ENCODE results near the gene PGGT1B. TPM values are rescaled to one million over a fixed set of nuclear protein-coding genes. Genes with fewer than 3 reads are reported as not detected.

PGGT1B gene
- polyA plus RNA-seq, 1 of the 3 experiments (the other 2 are of a cell fraction): 0.69 TPM

DNA sequence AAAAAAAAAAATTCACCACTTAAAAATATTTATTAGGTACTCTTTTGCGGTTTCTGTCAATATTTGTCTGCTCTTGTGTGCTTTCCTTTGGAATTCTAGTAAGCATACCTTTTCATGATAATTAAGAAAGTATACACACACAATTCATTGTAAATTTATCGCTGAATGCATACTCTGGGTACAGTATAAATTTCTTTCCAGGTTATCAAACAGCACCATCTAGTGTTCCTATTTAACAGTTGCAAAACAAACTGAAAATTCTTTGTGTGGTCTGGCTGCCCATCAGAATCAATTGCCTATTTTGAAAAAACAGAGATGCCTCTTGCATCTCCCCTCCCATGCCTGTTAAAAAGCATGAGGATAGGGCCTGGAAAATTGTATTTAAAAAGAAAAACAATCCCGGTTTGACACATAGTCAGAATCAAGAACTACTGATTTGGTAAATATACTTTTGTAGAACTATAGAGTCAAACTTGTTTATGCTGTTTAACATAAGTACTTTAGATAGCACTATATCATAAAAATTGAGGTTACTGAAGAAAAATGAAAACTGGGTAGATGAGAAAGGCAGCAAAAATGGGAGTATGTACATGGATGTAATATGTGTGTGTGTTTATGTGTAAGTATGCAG, 16.2 kb downstream of the PGGT1B start:
- peak; percentile 42 for DNase-seq
- Histone ChIP-seq H3F3A (replicated peaks; ENCODE audit: insufficient read depth) (peaks cover 11% of the 10 kb centered on the region), H2AFZ (ENCODE audit: low read depth) (no peak overlapping the region), H3K4me2 (no peak overlapping the region), H3K4me1 (ENCODE audit: control insufficient read depth in 1 of 2, insufficient read depth in 2 of 2, low read depth in 1 of 2, low read length in 1 of 2) (peaks cover 0 to 3% of the 10 kb centered on the region in 2 experiments; a peak in 1 of 4 replicates), H3K36me3 (replicated peaks in 1 of 2; ENCODE audit: control insufficient read depth in 1 of 2, insufficient read depth in 2 of 2, low read length in 1 of 2) (peaks cover 4 to 14% of the 10 kb centered on the region in 2 experiments), H3K27me3 (ENCODE audit: insufficient read depth) (no peaks in the 10 kb centered on the region), H4K20me1 (ENCODE audit: insufficient read depth) (peaks cover 23% of the 10 kb centered on the region), H3K9me2 (no peaks in the 10 kb centered on the region), H3K27ac (ENCODE audit: low read depth in 2 of 2, low read length in 1 of 2) (no peak overlapping the region; a peak in 1 of 4 replicates), H3K9me3 (no peaks in the 10 kb centered on the region), H3K9ac (no peak overlapping the region), H3K79me2 (ENCODE audit: insufficient read depth) (peaks cover 59% of the 10 kb centered on the region), H3K4me3 (ENCODE audit: low read depth in 2 of 2, low read length in 1 of 2) (peak overlapping the region in 1 of 2 experiments; percentile 23; a peak in 1 of 4 replicates)
- POLR2A ChIA-PET: no interaction called here
- CTCF ChIA-PET: interaction anchor here (0.6 to 3.4 kb wide), 13 partner anchors 8 to 165 kb away, joined by 3 to 30 read pairs (median 5); no protein-coding TSS in a partner anchor
- no peak for TF ChIP-seq RXRA (IDR thresholded peaks at IDR 0.05; ENCODE audit: borderline replicate concordance, low read depth)
- 0 out of 2 replicates have a peak, but pooled peaks have one; percentile 19 for TF ChIP-seq MXI1 (IDR thresholded peaks at IDR 0.05; ENCODE audit: low read depth, low read length)
- peak; percentile 89 for TF ChIP-seq RAD21 (IDR thresholded peaks at IDR 0.05; ENCODE audit: low read length)
- TF ChIP-seq, protein P1, sequence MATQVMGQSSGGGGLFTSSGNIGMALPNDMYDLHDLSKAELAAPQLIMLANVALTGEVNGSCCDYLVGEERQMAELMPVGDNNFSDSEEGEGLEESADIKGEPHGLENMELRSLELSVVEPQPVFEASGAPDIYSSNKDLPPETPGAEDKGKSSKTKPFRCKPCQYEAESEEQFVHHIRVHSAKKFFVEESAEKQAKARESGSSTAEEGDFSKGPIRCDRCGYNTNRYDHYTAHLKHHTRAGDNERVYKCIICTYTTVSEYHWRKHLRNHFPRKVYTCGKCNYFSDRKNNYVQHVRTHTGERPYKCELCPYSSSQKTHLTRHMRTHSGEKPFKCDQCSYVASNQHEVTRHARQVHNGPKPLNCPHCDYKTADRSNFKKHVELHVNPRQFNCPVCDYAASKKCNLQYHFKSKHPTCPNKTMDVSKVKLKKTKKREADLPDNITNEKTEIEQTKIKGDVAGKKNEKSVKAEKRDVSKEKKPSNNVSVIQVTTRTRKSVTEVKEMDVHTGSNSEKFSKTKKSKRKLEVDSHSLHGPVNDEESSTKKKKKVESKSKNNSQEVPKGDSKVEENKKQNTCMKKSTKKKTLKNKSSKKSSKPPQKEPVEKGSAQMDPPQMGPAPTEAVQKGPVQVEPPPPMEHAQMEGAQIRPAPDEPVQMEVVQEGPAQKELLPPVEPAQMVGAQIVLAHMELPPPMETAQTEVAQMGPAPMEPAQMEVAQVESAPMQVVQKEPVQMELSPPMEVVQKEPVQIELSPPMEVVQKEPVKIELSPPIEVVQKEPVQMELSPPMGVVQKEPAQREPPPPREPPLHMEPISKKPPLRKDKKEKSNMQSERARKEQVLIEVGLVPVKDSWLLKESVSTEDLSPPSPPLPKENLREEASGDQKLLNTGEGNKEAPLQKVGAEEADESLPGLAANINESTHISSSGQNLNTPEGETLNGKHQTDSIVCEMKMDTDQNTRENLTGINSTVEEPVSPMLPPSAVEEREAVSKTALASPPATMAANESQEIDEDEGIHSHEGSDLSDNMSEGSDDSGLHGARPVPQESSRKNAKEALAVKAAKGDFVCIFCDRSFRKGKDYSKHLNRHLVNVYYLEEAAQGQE (IDR thresholded peaks at IDR 0.05; ENCODE audit: low read depth, low read length): no peak
- TF ChIP-seq, protein P2, sequence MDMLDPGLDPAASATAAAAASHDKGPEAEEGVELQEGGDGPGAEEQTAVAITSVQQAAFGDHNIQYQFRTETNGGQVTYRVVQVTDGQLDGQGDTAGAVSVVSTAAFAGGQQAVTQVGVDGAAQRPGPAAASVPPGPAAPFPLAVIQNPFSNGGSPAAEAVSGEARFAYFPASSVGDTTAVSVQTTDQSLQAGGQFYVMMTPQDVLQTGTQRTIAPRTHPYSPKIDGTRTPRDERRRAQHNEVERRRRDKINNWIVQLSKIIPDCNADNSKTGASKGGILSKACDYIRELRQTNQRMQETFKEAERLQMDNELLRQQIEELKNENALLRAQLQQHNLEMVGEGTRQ (IDR thresholded peaks at IDR 0.05; ENCODE audit: borderline replicate concordance, low read depth, low read length): no peak
- TF ChIP-seq, protein P3, sequence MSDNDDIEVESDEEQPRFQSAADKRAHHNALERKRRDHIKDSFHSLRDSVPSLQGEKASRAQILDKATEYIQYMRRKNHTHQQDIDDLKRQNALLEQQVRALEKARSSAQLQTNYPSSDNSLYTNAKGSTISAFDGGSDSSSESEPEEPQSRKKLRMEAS (IDR thresholded peaks at IDR 0.05; ENCODE audit: low read depth): no peak
- TF ChIP-seq EP300 (IDR thresholded peaks at IDR 0.05; ENCODE audit: borderline replicate concordance in 1 of 2, low read depth in 1 of 2, low read length in 1 of 2): no peak
- TF ChIP-seq JUND (IDR thresholded peaks at IDR 0.05): no peak
- no peak for TF ChIP-seq FOXM1 (IDR thresholded peaks at IDR 0.05; ENCODE audit: low read depth)
- TF ChIP-seq CHD2 (IDR thresholded peaks at IDR 0.05; ENCODE audit: low read length, partially characterized antibody): no peak
- peak; percentile 45; the same call in 1 of the 2 replicates for TF ChIP-seq RFX5 (IDR thresholded peaks at IDR 0.05; ENCODE audit: low read length)
- TF ChIP-seq, protein P4, sequence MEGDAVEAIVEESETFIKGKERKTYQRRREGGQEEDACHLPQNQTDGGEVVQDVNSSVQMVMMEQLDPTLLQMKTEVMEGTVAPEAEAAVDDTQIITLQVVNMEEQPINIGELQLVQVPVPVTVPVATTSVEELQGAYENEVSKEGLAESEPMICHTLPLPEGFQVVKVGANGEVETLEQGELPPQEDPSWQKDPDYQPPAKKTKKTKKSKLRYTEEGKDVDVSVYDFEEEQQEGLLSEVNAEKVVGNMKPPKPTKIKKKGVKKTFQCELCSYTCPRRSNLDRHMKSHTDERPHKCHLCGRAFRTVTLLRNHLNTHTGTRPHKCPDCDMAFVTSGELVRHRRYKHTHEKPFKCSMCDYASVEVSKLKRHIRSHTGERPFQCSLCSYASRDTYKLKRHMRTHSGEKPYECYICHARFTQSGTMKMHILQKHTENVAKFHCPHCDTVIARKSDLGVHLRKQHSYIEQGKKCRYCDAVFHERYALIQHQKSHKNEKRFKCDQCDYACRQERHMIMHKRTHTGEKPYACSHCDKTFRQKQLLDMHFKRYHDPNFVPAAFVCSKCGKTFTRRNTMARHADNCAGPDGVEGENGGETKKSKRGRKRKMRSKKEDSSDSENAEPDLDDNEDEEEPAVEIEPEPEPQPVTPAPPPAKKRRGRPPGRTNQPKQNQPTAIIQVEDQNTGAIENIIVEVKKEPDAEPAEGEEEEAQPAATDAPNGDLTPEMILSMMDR (IDR thresholded peaks at IDR 0.05): peak; percentile 87
- TF ChIP-seq SMC3 (IDR thresholded peaks at IDR 0.05; ENCODE audit: low read depth, low read length): peak; percentile 72
- TF ChIP-seq, protein P5, sequence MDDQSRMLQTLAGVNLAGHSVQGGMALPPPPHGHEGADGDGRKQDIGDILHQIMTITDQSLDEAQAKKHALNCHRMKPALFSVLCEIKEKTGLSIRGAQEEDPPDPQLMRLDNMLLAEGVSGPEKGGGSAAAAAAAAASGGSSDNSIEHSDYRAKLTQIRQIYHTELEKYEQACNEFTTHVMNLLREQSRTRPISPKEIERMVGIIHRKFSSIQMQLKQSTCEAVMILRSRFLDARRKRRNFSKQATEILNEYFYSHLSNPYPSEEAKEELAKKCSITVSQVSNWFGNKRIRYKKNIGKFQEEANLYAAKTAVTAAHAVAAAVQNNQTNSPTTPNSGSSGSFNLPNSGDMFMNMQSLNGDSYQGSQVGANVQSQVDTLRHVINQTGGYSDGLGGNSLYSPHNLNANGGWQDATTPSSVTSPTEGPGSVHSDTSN (IDR thresholded peaks at IDR 0.05): no peak
- WGBS (ENCODE audit: low lambda C conversion rate): 9% methylated on average over 3 of the region's 3 CpGs
